IMR-90 (cell line): ENCODE measurements around the gene DNAJB2. TPM values are rescaled to one million over a fixed set of nuclear protein-coding genes. Genes with fewer than 3 reads are reported as not detected.

Experiments used
- ATAC-seq: fragments of 200-7000 bp; cut with Tn5 transposase; 2 replicates; pipeline ENCODE4 v1.9.1; 2020; ENCODE audit warnings: low read depth, mild to moderate bottlenecking, moderate library complexity
- BruUV-seq: library from RNA; stranded (reverse); fragments of 400-500 nt; replicated peaks from 2 replicates; lab custom pipeline; 2021; lab: Mats Ljungman, UMichigan
- CTCF ChIA-PET: fragments of 300-600 bp; formaldehyde crosslinking; extraction: SDS; loops from one replicate; lab custom pipeline; 2021; ENCODE audit warnings: antibody characterized with exemption; lab: Yijun Ruan, JAX
- POLR2A ChIA-PET: fragments of 300-600 bp; sonication (Branson Sonifier 250); formaldehyde crosslinking; loops from one replicate; lab custom pipeline; 2022; ENCODE audit warnings: antibody characterized with exemption; ENCODE audit not compliant: unreplicated experiment; lab: Charles Lee
- DNase-seq: peaks from one replicate; pipeline ENCODE4 v3.0.0; 2013
- H2AFZ ChIP-seq: replicated peaks from 2 replicates; pipeline ENCODE3; 2013; ENCODE audit warnings: low read length, mild to moderate bottlenecking; ENCODE audit not compliant: poor library complexity
- H2AK5ac ChIP-seq: 2 replicates; pipeline ENCODE4 v1.6.1; 2013; ENCODE audit warnings: low read depth, low read length, inconsistent platforms
- H2AK9ac ChIP-seq: replicated peaks from 2 replicates; pipeline ENCODE3; 2013; ENCODE audit warnings: mild to moderate bottlenecking, low read depth, low read length, moderate library complexity; ENCODE audit not compliant: poor library complexity
- H2BK120ac ChIP-seq: 2 replicates; pipeline ENCODE4 v1.6.1; 2013; ENCODE audit warnings: low read depth, low read length, inconsistent platforms
- H2BK15ac ChIP-seq: 3 replicates; pipeline ENCODE4 v1.6.1; 2013; ENCODE audit warnings: low read depth, low read length, inconsistent platforms
- H2BK20ac ChIP-seq: 2 replicates; pipeline ENCODE4 v1.6.1; 2013; ENCODE audit warnings: low read depth, mild to moderate bottlenecking, inconsistent platforms, low read length, moderate library complexity
- H2BK5ac ChIP-seq: 2 replicates; pipeline ENCODE4 v1.6.1; 2013; ENCODE audit warnings: mild to moderate bottlenecking, low read depth, low read length, inconsistent platforms; ENCODE audit not compliant: poor library complexity, severe bottlenecking
- H3K14ac ChIP-seq: replicated peaks from 2 replicates; pipeline ENCODE4 v1.6.1; 2013; ENCODE audit warnings: low read depth, low read length, inconsistent platforms
- H3K18ac ChIP-seq: 2 replicates; pipeline ENCODE4 v1.6.1; 2013; ENCODE audit warnings: low read depth, low read length, control low read depth
- H3K23ac ChIP-seq: 2 replicates; pipeline ENCODE4 v1.6.1; 2013; ENCODE audit warnings: low read depth, low read length, inconsistent platforms
- H3K27ac ChIP-seq: 2 replicates; pipeline ENCODE4 v1.5.1; 2013; ENCODE audit warnings: mild to moderate bottlenecking, control low read depth, low read length; ENCODE audit not compliant: insufficient read depth
- H3K27me3 ChIP-seq: 2 replicates; pipeline ENCODE4 v1.6.1; 2013; ENCODE audit warnings: low read length; ENCODE audit not compliant: control insufficient read depth, insufficient read depth
- H3K36me3 ChIP-seq: 2 replicates; pipeline ENCODE4 v1.6.1; 2013; ENCODE audit warnings: low read length, mixed read lengths; ENCODE audit not compliant: control insufficient read depth, insufficient read depth
- H3K4ac ChIP-seq: 2 replicates; pipeline ENCODE4 v1.6.1; 2013; ENCODE audit warnings: low read depth, low read length, inconsistent platforms
- H3K4me1 ChIP-seq: 2 replicates; pipeline ENCODE4 v1.6.1; 2013; ENCODE audit warnings: low read length, mixed read lengths; ENCODE audit not compliant: control insufficient read depth, insufficient read depth
- H3K4me2 ChIP-seq: 2 replicates; pipeline ENCODE4 v1.6.1; 2013; ENCODE audit warnings: low read depth, mild to moderate bottlenecking, control low read depth, low read length, moderate library complexity
- H3K4me3 ChIP-seq: 2 replicates; pipeline ENCODE4 v1.5.1; 2013; ENCODE audit warnings: low read depth, mild to moderate bottlenecking, control low read depth, low read length, moderate library complexity; ENCODE audit not compliant: insufficient read depth
- H3K56ac ChIP-seq: 2 replicates; pipeline ENCODE4 v1.6.1; 2013; ENCODE audit warnings: low read length, inconsistent platforms; ENCODE audit not compliant: insufficient read depth; ENCODE audit errors: extremely low read depth
- H3K79me1 ChIP-seq, 2 experiments: 2 replicates each; pipeline ENCODE4 v1.6.1; 2013; ENCODE audit warnings: low read length in 2 of 2, inconsistent platforms in 1 of 2, low read depth in 1 of 2
- H3K9ac ChIP-seq: 2 replicates; pipeline ENCODE4 v1.6.1; 2013; ENCODE audit warnings: low read depth, low read length, control low read depth
- H3K9me1 ChIP-seq: 2 replicates; pipeline ENCODE4 v1.6.1; 2013; ENCODE audit warnings: low read length, inconsistent platforms; ENCODE audit not compliant: insufficient read depth
- H3K9me3 ChIP-seq: 2 replicates; pipeline ENCODE4 v1.6.1; 2013; ENCODE audit warnings: low read length; ENCODE audit not compliant: control insufficient read depth, insufficient read depth
- H4K20me1 ChIP-seq: 2 replicates; pipeline ENCODE4 v1.6.1; 2013; ENCODE audit warnings: low read length, inconsistent platforms; ENCODE audit not compliant: insufficient read depth
- H4K5ac ChIP-seq: 2 replicates; pipeline ENCODE4 v1.6.1; 2013; ENCODE audit warnings: mild to moderate bottlenecking, low read depth, low read length, control low read depth
- H4K8ac ChIP-seq, 2 experiments: 2 replicates each; pipeline ENCODE4 v1.6.1; 2013; ENCODE audit warnings: low read depth in 2 of 2, low read length in 2 of 2, control low read depth in 1 of 2, inconsistent platforms in 1 of 2
- H4K91ac ChIP-seq: 2 replicates; pipeline ENCODE4 v1.6.1; 2013; ENCODE audit warnings: low read depth, low read length, inconsistent platforms; ENCODE audit not compliant: insufficient read depth
- CHD1 ChIP-seq: IDR thresholded peaks from 2 replicates; pipeline ENCODE4 v1.6.1; 2012; ENCODE audit warnings: low read depth, low read length, improper control_type of control experiment
- MAFK ChIP-seq: IDR thresholded peaks from 2 replicates; pipeline ENCODE4 v1.6.1; 2012; ENCODE audit warnings: low read depth, low read length, improper control_type of control experiment
- MAZ ChIP-seq: IDR thresholded peaks from 2 replicates; pipeline ENCODE4 v1.6.1; 2012; ENCODE audit warnings: low read depth, mild to moderate bottlenecking, low read length, improper control_type of control experiment, moderate library complexity, borderline replicate concordance
- MXI1 ChIP-seq: IDR thresholded peaks from 2 replicates; pipeline ENCODE4 v1.6.1; 2012; ENCODE audit warnings: low read depth, mild to moderate bottlenecking, low read length, moderate library complexity, borderline replicate concordance
- WGBS, 2 experiments: methylation state at CpG; one replicate each; pipeline versions ENCODE4 v1.1.5 to v1.1.7; 2013; ENCODE audit warnings: missing lambda C conversion rate in 2 of 2; ENCODE audit not compliant: insufficient read length in 1 of 2; ENCODE audit errors: extremely low coverage in 2 of 2; 5-methylcytosine and 5-hydroxymethylcytosine counted together
- dilution Hi-C: fragments of 300-500 bp; cut with HindIII; formaldehyde crosslinking; loops from one replicate; pipeline ENCODE4 v1.14.3; 2018; ENCODE audit warnings: low sequenced_read_pairs; ENCODE audit not compliant: unreplicated experiment
- in situ Hi-C: fragments of 300-500 bp; cut with MboI; formaldehyde crosslinking; loops from 3 replicates; pipeline ENCODE4 v1.14.3; 2019; ENCODE audit warnings: low sequenced_read_pairs, inconsistent platforms, mixed read lengths
- intact Hi-C: fragments of 100-400 bp; cut with micrococcal nuclease; formaldehyde crosslinking; loops from 2 replicates; pipeline ENCODE4 v1.10.0; 2022
- polyA plus RNA-seq, 3 experiments: library from polyadenylated mRNA; depleted of rRNA; stranded (reverse); fragments of >200 nt; gene quantifications; 2 replicates each; pipeline ENCODE4 v1.2.3, GENCODE V29; 2012; ENCODE audit warnings: low replicate concordance in 1 of 3
- total RNA-seq: library from RNA; depleted of rRNA; stranded (reverse); fragments of >200 nt; gene quantifications from 2 replicates; pipeline ENCODE4 v1.2.3, GENCODE V29; 2012
- TF ChIP-seq, protein P1 (sequence below): fragments of 150-350 bp; IDR thresholded peaks from 2 replicates; pipeline ENCODE4 v1.6.1; 2016; ENCODE audit warnings: low read depth, mild to moderate bottlenecking, low read length, moderate library complexity, borderline replicate concordance

The DNAJB2 gene
- total and polyA plus RNA-seq, 2 of the 4 experiments (the other 2 are of a cell fraction): 30.6 to 45.8 TPM

DNA sequence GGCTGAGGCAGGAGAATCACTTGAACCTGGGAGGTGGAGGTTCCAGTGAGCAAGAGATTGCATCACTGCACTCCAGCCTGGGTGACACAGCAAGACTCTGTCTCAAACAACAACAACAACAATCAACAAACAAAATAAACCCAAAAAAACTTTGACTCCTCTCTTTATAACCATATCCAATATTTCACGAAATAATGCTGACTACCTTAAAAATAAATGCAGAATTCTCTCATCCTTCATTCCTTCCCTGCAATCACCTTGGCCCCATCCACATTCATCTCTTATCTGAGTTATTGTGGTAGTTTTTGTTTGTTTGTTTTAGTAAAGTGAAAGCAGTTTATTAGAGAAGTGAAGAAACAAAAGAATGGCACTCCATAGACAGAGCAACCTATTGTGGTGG is 26.9 kb downstream of the DNAJB2 start:
- Histone ChIP-seq H3K79me1 (no peaks in the 10 kb centered on the region), H3K18ac (no peak overlapping the region), H3K4me2 (no peak overlapping the region), H4K8ac (no peak overlapping the region), H3K14ac (no peak overlapping the region), H2AK5ac (no peak overlapping the region), H3K23ac (no peak overlapping the region), H2AK9ac (no peak overlapping the region), H2BK15ac (no peak overlapping the region), H2AFZ (no peak overlapping the region), H3K27ac (no peak overlapping the region), H2BK5ac (no peak overlapping the region), H3K4me1 (peaks cover 6% of the 10 kb centered on the region; the same call in 1 of the 2 replicates), H4K5ac (no peak overlapping the region), H3K4ac (no peak overlapping the region), H3K36me3 (peaks cover 4% of the 10 kb centered on the region), H3K56ac (no peak overlapping the region), H2BK120ac (no peak overlapping the region), H3K9me3 (no peaks in the 10 kb centered on the region), H4K91ac (no peak overlapping the region), H3K9ac (no peak overlapping the region), H4K20me1 (peaks cover 7% of the 10 kb centered on the region), H3K27me3 (no peaks in the 10 kb centered on the region; the same call in 1 of the 2 replicates), H3K9me1 (no peaks in the 10 kb centered on the region), H3K4me3 (no peak overlapping the region), H2BK20ac (no peak overlapping the region)
- no peak for ATAC-seq
- ChIA-PET CTCF (interaction anchor here (1.5 to 2.5 kb wide), 2 partner anchors 11 to 28 kb away, joined by 3 to 10 read pairs; no protein-coding TSS in a partner anchor), POLR2A (no interaction called here)
- in situ Hi-C loops (no loop called here), dilution Hi-C loops (no loop called here), intact Hi-C loops (loop anchor here (5.0 kb wide), 1 partner anchor 36 kb away; no protein-coding TSS in a partner anchor)
- no TSS peak for BruUV-seq
- WGBS, 2 experiments: 100% methylated on average over 1 of the region's 1 CpG; no CpG with 5 or more reads in 1 of the 2 experiments
- DNase-seq: no peak
- TF ChIP-seq, protein P1, sequence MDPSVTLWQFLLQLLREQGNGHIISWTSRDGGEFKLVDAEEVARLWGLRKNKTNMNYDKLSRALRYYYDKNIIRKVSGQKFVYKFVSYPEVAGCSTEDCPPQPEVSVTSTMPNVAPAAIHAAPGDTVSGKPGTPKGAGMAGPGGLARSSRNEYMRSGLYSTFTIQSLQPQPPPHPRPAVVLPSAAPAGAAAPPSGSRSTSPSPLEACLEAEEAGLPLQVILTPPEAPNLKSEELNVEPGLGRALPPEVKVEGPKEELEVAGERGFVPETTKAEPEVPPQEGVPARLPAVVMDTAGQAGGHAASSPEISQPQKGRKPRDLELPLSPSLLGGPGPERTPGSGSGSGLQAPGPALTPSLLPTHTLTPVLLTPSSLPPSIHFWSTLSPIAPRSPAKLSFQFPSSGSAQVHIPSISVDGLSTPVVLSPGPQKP: no peak
- TF ChIP-seq MAZ (no peak), MAFK (peak; percentile 64), MXI1 (no peak), CHD1 (no peak)
